Endometrial microvascular endothelial cells (primary cell): ENCODE measurements around the gene HNRNPH1. TPM values are rescaled to one million over a fixed set of nuclear protein-coding genes. Genes with fewer than 3 reads are reported as not detected.

ENCODE experiments used
- in situ Hi-C: cut with HindIII; loops from 2 replicates; pipeline ENCODE4 v1.10.0; 2017; ENCODE audit warnings: low sequenced_read_pairs, low pct_unique_long_range_greater_than_20kb; ENCODE audit errors: inconsistent ontology term
- total RNA-seq: library from RNA; depleted of rRNA; stranded (reverse); fragments of >200 nt; gene quantifications from one replicate; pipeline ENCODE4 v1.2.3, GENCODE V29; 2015; ENCODE audit errors: inconsistent ontology term

HNRNPH1 gene
- total RNA-seq, 1 donor from 2014 or later = 445 TPM

DNA sequence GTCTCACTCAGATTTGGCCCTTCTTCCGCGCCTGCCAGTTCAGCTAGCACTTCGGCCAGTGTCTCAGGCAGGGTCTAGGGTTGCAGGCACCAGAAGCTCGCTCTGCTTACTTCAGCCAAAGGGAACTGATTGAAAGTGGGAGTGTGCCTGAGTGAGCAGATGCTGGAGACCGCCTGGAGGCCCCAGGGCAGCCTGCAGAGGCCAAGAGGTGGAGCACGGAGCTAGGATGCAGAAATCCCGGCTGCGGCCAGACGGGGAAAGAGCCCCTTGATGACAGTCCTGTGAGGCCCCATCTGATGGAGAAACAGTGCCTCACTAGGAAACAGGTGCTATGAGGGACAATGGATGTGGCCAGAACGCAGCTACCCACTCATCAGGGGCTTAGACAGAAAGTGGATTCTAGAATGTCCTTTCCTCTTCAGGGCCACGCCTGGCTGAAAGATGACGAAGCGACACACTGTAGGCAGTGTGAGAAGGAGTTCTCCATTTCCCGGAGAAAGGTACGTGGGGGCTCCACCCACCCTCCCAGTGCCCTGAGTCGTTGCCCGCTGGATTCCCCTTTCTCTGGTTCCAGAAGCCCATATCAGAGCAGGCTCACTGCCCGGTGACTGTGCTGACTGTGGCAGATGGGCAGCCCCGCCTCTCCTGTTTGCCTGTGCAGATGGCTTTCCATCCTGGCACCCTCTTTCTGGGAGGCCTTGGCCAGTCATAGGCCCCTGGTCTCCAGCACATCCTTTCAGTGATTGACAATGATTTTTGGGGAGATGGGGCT is 16.1 kb downstream of the HNRNPH1 start:
- in situ Hi-C loops = no loop called here

DNA sequence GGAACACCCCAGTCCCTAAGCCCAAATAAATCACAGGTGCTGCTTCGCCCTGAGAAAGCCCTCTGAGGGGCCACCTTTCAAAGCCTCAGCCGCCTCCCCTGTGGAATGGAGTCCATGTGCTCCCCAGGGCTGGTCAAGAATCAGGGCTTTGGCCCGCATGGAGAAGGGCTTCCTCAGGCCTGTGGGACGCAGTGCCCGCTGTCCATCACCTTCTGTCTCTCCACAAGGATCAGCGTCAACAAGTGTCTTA is 16.6 kb downstream of the HNRNPH1 start:
- in situ Hi-C loops = no loop called here

DNA sequence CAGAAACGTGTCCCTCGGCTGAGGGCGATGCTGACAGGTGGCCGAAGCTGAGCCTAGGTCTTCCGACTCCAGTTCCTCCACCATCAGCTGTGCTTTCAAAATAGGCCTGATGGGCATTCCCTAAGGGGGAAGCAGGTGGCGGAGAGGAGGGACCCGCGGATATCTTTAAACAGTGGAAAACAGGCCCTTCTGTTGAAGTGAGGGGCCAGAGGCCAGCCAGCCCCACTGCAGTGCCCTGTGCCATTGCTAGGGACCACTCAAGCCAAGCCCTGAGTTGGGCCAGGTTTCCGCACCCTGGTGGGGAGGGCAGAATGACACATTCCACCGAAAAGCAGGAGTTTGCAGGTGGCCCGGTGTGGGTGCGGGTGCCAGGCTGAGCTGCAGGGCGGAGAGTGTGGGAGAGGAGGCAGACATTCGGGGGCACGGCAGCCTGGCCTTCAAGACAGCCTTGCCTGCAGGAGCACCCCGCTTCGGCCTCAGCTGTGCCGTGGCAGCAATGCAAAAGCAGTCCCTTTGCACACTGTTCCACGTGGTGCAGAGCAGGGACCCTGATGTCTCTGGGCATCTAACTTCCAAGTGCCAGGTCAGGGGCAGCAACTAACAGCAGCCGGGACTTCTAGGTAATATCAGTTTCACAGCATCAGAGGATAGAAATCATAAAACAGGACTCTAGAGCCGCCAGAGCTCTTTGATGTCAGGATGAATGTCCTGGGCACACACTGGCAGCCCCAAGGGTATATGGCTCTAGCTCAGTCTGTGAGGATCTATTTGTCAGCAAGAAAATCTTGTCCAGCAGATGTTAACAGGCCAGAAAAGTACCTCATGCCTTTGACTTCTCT is 17.2 kb downstream of the HNRNPH1 start:
- in situ Hi-C loops = no loop called here

DNA sequence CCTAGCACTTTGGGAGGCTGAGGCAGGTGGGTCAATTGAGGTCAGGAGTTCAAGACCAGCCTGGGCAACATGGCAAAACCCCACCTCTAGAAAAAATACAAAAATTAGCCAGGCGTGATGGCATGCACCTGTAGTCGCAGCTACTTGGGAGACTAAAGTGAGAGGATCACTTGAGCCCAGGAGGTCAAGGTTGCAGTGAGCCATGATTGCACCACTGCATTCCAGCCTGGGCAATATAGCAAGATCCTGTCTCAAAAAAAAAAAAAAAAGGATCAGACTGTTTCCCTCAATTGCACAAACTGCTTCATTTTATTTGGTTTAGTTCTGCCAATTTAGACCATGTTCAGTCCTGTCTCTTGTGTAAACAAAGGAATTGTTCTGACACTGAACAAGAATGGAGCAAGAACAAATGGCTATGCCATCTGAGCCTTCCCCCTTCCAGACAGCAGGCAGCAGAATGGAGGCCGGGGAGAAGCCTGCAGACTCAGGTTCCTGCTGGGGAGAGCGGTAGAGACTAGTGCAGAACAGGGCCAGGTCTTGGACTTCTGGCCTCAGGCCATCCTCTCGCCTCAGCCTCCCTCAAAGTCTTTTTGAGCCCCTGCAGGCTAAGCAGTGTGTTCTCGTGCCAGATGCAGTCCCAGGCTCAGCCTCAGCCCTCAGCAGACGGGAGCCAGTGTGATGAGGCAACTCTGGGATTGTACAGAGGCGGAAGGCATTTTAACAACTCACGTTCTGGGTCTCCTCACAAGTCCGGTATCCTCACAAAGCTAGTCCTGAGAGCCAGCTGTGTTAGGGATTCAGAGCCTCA is 18.2 kb downstream of the HNRNPH1 start:
- in situ Hi-C loops = no loop called here

DNA sequence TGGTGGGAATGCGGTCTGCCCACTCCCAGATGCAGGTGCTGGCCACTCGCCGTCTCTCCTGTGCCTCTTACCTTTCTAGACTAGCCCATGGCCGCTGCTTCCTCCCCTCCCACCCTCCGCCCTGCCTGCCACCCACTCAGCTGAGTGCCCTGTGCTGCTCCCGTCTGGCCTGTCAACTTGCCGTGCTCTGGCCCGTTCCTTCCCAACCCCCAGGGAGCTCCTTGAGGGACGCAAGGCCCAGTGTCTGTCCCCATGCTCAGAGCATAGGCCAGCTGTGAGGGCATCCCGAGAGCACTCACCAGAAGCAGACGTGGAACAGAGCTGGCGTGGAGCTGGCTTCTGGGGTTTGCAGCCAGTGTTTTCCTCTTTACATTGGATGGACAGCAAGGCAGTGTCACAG is 20.2 kb downstream of the HNRNPH1 start:
- in situ Hi-C loops = no loop called here

DNA sequence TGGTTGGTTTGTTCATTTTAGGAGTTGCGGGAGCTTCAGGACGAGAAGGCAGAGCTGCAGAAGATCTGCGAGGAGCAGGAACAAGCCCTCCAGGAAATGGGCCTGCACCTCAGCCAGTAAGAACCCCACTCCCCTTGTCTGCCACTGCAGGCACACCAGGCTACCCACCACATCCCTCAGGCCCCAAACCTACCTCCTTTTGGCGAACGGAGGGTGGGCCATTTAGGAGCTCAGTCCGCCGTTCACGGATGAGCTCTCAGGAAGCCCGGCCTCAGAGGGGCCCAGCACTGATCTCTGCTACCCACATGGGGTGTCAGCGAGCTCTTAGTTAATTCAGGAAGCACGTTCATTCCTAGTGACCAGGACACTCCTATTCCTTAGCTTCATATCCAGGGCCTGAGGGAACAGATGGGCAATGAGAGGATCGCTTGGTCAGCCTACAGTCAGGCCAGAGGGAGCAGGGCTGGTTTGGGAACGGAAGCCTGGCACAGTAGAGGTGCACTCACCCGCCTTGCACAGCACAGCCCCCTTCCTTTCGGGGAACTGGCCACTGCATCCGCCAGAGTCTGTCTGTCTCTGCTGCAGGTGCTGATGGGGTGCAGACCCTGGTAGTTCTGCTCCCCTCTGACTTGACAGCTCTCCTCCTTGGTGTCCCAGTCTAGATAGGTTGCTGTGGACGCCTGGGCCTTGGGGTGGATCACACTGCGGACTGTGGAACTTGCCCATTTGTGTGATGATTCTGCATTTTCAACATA is 21.4 kb downstream of the HNRNPH1 start:
- in situ Hi-C loops = no loop called here

DNA sequence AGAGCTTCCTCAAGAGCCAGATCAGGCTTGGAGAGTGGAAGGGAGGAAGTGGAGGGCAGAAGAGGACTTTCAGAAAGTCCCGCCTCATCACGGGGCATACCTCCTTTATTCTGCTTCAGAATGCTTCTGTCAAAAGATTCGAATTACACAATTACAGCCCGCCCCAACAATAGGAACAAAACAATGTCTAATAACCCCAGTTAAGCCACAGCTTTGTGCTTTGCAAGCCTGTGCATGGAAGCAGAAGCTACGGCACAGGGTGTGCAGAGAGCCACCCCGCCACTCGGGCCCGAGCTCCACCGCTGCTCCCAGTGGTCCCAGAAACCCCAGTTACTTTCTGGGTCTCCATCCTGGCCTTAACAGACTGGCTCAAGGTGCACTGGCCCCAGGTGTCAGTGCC is 23.5 kb downstream of the HNRNPH1 start:
- in situ Hi-C loops = no loop called here

DNA sequence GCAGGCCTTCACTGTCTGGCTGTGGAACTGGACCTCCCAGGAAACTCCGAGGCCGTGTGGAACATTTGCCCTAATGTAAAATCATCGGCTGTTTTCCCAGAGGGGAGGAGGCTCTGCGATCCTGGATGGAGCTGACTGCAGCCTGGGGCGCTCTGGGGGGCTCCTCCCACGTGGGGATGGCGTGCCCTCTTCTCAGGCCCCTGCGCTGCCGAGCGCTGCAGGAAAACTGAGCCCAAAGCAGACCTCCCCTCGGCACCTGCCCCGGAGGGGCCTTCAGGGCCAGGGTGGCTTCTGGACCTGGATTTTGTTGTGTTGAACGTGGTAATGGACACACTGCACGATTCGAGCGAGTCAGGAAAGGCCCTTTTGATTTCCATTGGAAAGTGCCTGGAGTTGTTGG is 23.9 kb downstream of the HNRNPH1 start:
- in situ Hi-C loops = no loop called here

DNA sequence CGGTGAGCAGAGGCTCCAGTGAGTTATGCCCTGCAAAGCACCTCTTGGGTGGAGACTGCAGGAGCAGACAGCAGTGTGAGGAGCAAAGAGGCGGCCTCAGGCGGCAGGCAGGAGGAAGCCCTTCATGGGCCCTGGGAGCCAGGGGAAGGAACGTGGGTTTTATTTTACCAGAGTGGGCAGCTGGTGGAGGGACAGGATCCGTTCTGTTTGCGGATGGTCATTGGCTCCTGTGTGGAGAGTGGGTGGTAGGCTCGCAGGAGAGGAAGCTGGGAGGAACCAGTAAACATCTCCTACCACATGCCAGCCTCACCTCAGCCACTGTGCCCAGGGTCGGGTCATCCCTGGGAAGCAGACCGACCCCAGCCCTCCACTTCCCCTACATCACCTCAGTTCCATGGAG is 24.4 kb downstream of the HNRNPH1 start:
- in situ Hi-C loops = no loop called here

DNA sequence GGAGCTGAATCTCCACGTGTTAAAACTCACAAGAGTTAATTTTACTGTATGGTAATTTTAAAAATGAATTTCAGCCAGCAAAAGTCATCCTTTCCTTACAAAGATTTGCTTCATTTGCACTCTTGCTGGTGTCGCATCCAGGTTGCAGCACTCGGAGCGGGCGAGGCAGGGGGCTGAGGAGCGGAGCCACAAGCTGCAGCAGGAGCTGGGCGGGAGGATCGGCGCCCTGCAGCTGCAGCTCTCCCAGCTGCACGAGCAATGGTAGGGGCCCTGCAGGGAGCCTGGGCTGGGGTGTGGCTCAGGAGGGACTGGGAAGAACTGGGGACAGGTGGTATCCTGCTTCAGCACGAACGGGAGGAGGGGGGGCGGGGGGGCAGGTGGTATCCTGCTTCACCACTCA is 27.1 kb downstream of the HNRNPH1 start:
- in situ Hi-C loops = no loop called here

DNA sequence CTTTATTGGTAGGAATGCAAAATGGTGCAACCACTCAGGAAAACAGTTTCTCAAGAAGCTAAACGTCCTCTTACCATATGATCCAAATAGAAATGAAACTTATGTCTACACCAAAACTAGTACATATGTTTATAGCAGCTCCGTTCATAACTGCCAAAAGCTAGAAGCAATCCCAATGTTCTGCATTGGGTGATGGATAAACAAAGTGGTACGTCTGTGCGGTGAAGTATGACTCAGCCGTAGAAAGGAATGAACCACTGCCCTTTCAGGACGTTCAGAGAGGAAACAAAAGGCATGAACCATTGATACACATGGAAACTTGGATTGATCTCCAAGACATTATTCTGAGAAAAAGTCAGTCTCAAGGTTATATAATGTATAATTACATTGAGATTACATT is 27.6 kb downstream of the HNRNPH1 start:
- in situ Hi-C loops = no loop called here

DNA sequence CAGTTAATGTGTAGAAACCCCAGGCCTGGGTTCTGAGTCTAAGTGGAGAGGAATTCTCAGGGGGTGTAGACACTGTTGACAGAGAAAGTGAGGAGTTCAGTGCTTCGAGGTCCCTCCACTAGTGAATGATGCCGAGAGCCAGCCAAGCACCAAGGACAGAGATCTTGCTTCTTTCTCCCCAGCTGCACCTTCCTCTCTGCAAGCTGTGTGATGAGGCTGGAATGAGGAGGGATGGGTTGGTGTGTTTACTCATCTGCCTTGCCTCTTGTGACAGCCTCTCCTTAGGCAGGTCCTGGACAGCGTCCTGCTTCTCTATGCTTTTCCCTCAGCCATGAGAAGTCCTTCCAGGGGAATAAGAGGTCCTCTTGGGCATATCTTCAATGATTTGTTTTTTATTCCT is 35.3 kb downstream of the HNRNPH1 start:
- in situ Hi-C loops = no loop called here

DNA sequence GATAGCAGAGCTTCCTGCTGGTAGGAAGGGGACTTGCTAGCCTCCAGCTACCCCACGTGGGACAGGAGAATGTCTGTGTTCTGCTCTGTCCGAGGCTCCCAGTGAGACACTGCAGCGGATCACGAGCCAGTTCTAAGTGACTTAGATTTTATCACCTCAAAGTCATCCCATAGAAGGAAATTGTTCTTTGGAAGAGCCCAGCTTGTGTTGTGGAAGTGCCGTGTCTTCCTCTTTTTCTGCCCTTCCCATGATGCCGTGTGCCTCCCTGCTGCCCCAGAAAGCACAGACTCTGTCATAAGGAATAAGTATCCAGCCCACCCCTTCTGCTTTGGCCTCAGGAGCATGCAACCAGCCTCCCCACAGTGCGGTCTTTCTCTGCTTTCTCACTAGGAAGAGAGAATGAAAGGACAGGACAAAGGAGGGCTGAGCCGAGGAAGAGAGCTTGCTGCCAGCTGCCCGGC is 37.5 kb downstream of the HNRNPH1 start:
- in situ Hi-C loops = no loop called here

DNA sequence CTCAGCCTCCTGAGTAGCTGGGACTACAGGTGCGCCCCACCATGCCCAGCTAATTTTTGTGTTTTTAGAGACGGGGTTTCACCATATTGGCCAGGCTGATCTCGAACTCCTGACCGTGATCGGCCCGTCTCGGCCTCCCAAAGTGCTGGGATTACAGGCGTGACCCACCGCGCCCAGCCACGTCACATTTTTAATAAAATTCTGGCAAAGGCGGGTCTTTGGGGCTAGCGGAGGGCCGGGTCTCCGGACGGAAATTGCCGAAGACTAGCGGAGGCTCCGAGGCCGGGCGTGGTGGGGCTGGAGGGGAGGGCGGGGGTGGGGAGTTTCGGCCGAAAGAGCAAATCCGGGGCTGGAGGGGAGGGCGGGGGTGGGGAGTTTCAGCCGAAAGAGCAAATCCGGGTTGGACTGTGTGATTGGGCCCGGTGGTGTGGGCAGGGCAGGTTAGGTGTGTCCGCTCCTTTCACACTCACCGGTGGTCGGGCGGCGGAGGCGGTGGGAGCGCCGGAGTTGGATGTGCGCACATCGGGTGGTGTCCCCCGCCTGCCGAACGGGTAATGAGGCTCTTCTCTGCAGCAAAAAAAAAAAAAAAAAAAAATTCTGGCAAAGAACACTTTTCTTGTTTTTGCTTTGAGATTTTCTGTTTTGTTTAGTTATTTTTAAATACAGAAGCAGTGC is 46.0 kb downstream of the HNRNPH1 start:
- in situ Hi-C loops = no loop called here

DNA sequence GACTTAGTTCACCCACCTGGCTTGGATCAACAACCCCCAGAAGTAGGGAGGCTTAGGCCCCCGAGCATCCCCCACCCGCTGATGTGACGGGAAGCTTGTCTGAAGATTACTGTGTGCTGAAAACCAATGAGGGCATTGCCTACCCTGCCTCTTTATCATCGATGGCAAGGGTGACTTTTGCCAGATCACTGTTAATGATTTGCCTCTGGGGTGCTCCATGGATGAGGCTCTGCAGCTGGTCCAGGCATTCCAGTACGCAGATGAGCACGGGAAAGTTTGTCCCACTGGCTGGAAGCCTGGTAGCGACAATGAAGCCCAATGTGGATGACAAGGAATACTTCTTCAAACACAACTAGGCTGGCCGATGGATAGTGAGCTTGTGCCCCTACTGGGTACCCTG is 51.1 kb downstream of the HNRNPH1 start:
- in situ Hi-C loops = no loop called here

DNA sequence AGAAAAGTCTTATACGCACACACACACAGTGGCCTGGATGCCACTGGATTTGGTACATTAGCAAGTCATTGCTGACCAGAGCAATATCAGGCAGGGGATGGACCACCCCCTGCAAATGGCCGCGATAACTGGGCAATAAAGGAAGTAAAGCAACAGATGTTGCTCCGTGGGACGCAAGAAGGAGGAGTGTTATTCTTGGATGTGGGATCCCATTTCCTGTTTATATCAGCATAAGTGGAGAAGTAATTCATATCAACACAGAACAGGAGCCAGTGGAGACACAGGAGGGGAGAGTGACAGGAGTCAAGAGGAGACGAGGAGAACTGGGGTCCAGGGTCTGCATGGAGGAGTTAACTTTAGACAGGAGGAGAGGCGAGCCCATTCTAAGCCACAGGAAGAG is 54.8 kb downstream of the HNRNPH1 start:
- in situ Hi-C loops = no loop called here

DNA sequence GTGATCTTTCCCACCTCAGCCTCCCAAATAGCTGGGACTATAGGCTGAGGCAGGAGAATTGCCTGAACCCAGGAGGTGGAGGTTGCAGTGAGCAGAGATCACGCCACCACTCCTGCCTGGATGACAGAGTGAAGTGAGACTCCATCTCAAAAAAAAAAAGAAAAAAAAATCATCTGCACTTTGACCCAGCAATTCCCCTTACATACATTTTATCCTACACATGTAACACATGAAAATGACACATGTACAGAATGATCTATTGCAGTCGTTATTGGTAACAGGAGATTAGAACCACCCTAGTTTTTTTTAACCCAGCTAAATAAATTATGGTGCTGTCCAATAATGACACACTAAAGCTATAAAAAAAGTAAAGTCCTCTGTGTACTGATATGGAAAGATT is 58.9 kb downstream of the HNRNPH1 start:
- in situ Hi-C loops = no loop called here
